Ascending aorta (tissue), 2 donors: ENCODE results near the gene MIF. TPM values are rescaled to one million over a fixed set of nuclear protein-coding genes. Genes with fewer than 3 reads are reported as not detected.
"Not testable (repeated sequence)": the region's sequence is repeated elsewhere in the genome, so short reads cannot be mapped to it uniquely, and the experiment has no call there.

Experiments
- DNase-seq, 2 donors: peaks; one replicate each; pipeline ENCODE4 v3.0.0-alpha.2; 2019; ENCODE audit warnings: low spot score in 2 of 2
- H3K27ac ChIP-seq, 2 donors: fragments of 200-600 bp; sonication (generic); one replicate each; pipeline ENCODE4 v1.5.1; 2016 to 2017; ENCODE audit warnings: mild to moderate bottlenecking in 1 of 2
- H3K27me3 ChIP-seq: fragments of 200-600 bp; sonication (generic); one replicate; pipeline ENCODE4 v1.5.1; 2017
- H3K36me3 ChIP-seq, 2 donors: fragments of 200-600 bp; sonication (generic); one replicate each; pipeline ENCODE4 v1.5.1; 2016
- H3K4me1 ChIP-seq, 2 donors: fragments of 200-600 bp; sonication (generic); one replicate each; pipeline ENCODE4 v1.5.1; 2016 to 2017; ENCODE audit warnings: mild to moderate bottlenecking in 1 of 2
- H3K4me3 ChIP-seq, 2 donors: fragments of 200-600 bp; sonication (generic); one replicate each; pipeline ENCODE4 v1.5.1; 2016 to 2017; ENCODE audit warnings: mild to moderate bottlenecking in 1 of 2
- H3K9me3 ChIP-seq, 2 donors: fragments of 200-600 bp; sonication (generic); one replicate each; pipeline ENCODE4 v1.5.1; 2016
- CTCF ChIP-seq, 3 experiments: fragments of 200-600 bp in 2 of 3; fragments of 450-650 bp in 1 of 3; sonication (generic) in 2 of 3; IDR thresholded peaks; one replicate each; pipeline ENCODE4 v1.5.1; 2016 to 2019; ENCODE audit warnings: antibody characterized with exemption in 3 of 3, mild to moderate bottlenecking in 1 of 3, moderate library complexity in 1 of 3
- intact Hi-C: fragments of 100-400 bp; cut with DNase I; formaldehyde crosslinking; loops from one replicate; pipeline ENCODE4 v1.15.1; 2023
- total RNA-seq: library from RNA; depleted of rRNA; stranded (reverse); fragments of >200 nt; gene quantifications from one replicate; pipeline ENCODE4 v1.1.0, GENCODE V29; 2016

Gene MIF
- total RNA-seq, 1 donor from 2014 or later = 527 TPM

GRCh38 chr22:23926561-23926960 is 32.4 kb downstream of the MIF start:
- H3K4me3 ChIP-seq = no peak overlapping the region
- no peaks in the 10 kb centered on the region for H3K4me1 ChIP-seq
- DNase-seq = peak in 1 of 2 donors; percentile 55
- H3K27me3 ChIP-seq = no peaks in the 10 kb centered on the region
- peaks cover 0 to 52% of the 10 kb centered on the region in 2 donors for H3K36me3 ChIP-seq
- TF ChIP-seq CTCF (IDR thresholded peaks at IDR 0.05) = no peak
- intact Hi-C loops = loop anchor here (5.0 kb wide), 1 partner anchor 46 kb away; the partner anchor contains the start of gene DDT
- no peak overlapping the region for H3K27ac ChIP-seq
- H3K9me3 ChIP-seq = no peaks in the 10 kb centered on the region

GRCh38 chr22:23938328-23939016 is 44.3 kb downstream of the MIF start:
- no peak for DNase-seq
- H3K36me3 ChIP-seq = no peaks in the 10 kb centered on the region
- H3K4me3 ChIP-seq = no peak overlapping the region
- H3K27ac ChIP-seq = no peak overlapping the region
- no peaks in the 10 kb centered on the region for H3K4me1 ChIP-seq
- H3K9me3 ChIP-seq = no peaks in the 10 kb centered on the region
- no peaks in the 10 kb centered on the region for H3K27me3 ChIP-seq
- TF ChIP-seq CTCF (IDR thresholded peaks at IDR 0.05) = no peak
- intact Hi-C loops = no loop called here

GRCh38 chr22:23939017-23939357 is 44.8 kb downstream of the MIF start:
- Histone ChIP-seq H3K27me3 (no peaks in the 10 kb centered on the region), H3K4me3 (no peak overlapping the region), H3K27ac (no peak overlapping the region), H3K9me3 (no peaks in the 10 kb centered on the region), H3K4me1 (no peaks in the 10 kb centered on the region), H3K36me3 (no peaks in the 10 kb centered on the region)
- TF ChIP-seq CTCF (IDR thresholded peaks at IDR 0.05) = no peak
- no peak for DNase-seq
- intact Hi-C loops = no loop called here

GRCh38 chr22:23940166-23940565 is 46.0 kb downstream of the MIF start:
- H3K9me3 ChIP-seq, H3K4me1 ChIP-seq, H3K27me3 ChIP-seq, intact Hi-C loops, H3K27ac ChIP-seq, H3K4me3 ChIP-seq, H3K36me3 ChIP-seq, DNase-seq: not testable (repeated sequence)

Other genes with a start within 250 kb of the MIF start
- not detected for gene RGL4, start 203.4 kb upstream of the MIF start, total RNA-seq
- gene ZNF70, start 143.3 kb upstream of the MIF start, total RNA-seq = 5.2 TPM
- gene VPREB3, start 140.0 kb upstream of the MIF start, total RNA-seq = not detected
- not detected for gene C22orf15, start 131.4 kb upstream of the MIF start, total RNA-seq
- gene CHCHD10, start 126.4 kb upstream of the MIF start, total RNA-seq = 2.0 TPM
- 7.6 TPM for gene MMP11, start 121.5 kb upstream of the MIF start, total RNA-seq
- 22.1 TPM for gene SMARCB1, start 107.4 kb upstream of the MIF start, total RNA-seq
- 7.5 TPM for gene DERL3, start 55.4 kb upstream of the MIF start, total RNA-seq
- not detected for gene SLC2A11, start 36.5 kb upstream of the MIF start, total RNA-seq
- not detected for gene GSTT2B, start 66.8 kb downstream of the MIF start, total RNA-seq
- not detected for gene DDTL, start 72.5 kb downstream of the MIF start, total RNA-seq
- gene DDT, start 80.1 kb downstream of the MIF start, total RNA-seq = 275 TPM
- gene GSTT2, start 85.8 kb downstream of the MIF start, total RNA-seq = not detected
- gene GSTT4, start 111.1 kb downstream of the MIF start, total RNA-seq = not detected
- gene CABIN1, start 116.9 kb downstream of the MIF start, total RNA-seq = 113 TPM